Stimulated activated naive CD8-positive, alpha-beta T cell treated with anti-CD3 and anti-CD28 coated beads, Interleukin-15, Interleukin-2, amounts not matched to agents 100 U/mL and 50 U/mL, for 24 hours (primary cell): ENCODE data around the gene CEBPB.
"Not testable (repeated sequence)": the region's sequence is repeated elsewhere in the genome, so short reads cannot be mapped to it uniquely, and the experiment has no call there.

Experiments
- ATAC-seq: fragments of 150-1000 bp; cut with Tn5 transposase; one replicate; pipeline ENCODE4 v1.10.0; 2021
- DNase-seq: peaks from one replicate; pipeline ENCODE4 v3.0.0; 2021

The CEBPB gene

DNA sequence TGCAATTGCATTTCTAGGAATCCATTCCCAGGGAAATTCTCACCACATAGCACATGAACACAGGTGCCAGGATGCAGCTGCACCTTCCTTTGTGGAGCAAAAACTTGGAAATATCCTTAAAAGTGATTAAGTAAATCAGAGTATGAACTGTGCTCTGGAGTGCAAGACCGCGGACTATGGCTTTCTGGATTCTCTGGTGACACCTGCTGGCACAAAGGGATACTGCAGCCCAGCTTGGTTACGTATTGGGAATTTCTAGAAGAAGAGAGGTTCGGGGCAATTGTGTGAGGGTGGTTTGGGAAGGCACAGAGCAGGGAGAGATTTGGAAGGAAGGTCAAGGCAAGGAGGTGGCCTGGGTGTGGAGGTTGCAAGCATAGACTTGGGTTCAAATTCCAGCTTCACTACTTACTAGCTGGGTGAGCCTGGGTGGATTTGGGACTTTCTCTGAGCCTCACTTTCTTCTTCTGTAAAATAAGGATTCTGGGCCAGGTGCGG is 21.3 kb upstream of the CEBPB start:
- peak; percentile 84 for DNase-seq
- ATAC-seq = peak; percentile 41

DNA sequence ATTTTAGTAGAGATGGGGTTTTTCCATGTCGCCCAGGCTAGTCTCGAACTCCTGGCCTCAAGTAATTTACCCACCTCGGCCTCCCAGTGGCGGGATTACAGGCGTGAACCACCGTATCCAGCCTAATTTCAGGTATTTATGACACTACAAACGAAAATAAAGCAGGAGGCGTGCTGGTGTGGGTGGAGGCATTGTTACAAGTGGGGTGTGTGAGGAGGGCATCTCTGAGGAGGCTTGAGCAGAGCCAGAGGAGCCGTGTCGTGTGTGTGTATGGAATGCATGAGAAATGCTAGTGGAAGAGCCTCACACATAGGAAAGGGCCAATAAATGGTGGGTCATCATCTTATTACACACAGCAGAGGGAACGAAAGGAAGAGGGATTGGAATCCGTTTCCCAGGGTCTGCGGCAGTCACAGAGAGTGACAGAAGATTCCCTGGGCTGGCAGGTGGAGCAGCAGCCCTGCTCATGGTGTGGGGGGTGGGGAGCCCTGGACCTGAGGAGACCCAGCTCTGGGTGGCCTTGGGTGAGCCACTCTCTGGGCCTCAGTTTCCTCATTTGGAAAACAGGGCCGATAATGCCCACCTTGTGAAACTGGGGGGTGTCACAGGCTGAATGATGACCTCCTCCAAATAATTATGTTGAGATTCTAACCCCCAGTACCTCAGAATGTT is 19.9 kb upstream of the CEBPB start:
- DNase-seq (no peak), ATAC-seq (no peak)

DNA sequence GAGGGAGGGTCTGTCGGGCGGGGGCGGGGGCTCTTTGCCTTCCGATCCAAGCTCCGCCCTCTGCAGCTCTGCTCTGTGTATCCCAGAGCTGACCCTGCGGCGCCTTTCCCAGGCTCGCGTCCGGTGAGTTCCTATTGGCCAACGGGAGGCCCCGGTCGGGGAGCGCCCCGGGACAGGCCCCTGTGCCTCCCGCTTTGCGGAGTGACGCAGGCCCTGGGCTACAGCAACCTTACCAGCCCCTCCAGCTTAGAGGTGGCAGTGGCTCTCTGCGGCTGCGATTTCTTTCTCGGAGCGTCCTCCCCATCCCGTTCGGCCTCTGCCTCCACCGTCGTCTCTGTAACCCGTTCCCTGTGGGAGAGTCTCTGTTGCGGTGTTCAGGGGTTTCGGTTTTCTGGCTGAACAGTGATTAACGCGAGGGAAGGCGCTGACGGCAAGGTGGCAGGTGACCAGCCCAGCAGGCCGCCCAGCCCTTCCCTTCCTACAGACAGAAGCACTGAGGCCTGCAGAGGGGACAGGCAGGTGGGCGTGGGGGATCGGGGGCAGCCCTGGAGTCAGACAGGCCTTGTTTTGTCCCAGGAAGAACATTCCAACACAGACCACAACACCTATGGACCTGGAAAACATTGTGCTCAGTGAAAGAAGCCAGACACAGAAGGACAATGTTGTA is 18.1 kb upstream of the CEBPB start:
- ATAC-seq (peak; percentile 53), DNase-seq (no peak)

DNA sequence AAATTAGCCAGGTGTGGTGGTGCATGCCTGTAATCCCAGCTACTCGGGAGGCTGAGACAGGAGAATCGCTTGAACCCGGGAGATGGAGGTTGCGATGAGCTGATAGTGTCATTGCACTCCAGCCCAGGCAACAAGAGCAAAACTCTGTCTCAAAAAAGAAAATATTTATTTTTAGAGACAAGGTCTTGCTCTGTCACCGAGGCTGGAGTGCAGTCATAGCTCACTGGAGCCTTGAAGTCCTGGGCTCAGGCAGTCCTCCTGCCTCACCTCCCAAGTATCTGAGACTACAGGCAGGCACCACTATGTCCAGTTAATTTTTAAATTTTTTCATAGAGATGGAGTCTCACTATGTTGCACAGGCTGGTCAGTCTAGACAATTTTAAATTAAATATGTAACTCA is 16.2 kb upstream of the CEBPB start:
- DNase-seq (no peak), ATAC-seq (no peak)

GRCh38 chr20:50175938-50176933 is 14.4 kb upstream of the CEBPB start:
- ATAC-seq (no peak), DNase-seq (no peak)

GRCh38 chr20:50178672-50179071 is 12.0 kb upstream of the CEBPB start:
- not testable (repeated sequence) for DNase-seq, ATAC-seq

DNA sequence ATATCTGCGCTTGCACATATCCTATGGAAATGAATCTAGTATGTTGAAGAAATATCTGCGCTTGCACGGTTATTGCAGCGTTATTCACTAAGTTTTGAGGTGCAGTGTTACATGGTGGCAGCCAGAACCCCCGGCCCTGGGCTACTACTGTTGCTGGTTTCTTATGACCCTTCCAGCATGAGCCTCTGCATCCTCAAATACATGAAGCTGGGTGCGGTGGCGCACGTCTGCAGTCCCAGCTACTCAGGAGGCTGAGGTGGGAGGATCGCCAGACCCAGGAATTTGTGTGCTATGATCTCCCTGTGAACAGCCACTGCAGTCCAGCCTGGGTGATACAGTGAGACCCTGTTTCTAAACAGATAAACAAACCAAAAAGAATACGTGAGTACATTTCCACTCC is 9.3 kb upstream of the CEBPB start:
- ATAC-seq (no peak), DNase-seq (no peak)

DNA sequence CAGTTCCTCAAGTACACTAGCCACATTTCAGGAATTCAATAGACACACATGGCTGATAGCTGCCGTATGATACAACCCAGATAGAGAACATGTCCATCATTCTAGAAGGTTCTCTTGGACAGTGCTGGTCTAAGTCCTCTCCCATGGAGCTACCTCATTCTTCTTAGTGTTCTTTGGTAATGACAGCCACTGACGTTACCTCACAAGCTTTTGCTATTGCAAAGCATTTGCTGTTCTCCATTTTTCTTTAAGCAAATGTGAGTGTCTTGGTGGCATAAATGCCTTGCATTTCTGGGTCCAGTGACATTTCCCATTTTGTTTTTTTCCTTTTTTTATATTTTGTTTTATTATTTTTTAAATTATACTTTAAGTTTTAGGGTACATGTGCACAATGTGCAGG is 8.3 kb upstream of the CEBPB start:
- ATAC-seq = no peak
- DNase-seq = no peak

- ATAC-seq (no peak), DNase-seq (no peak)
Observed at GRCh38 chr20:50185426-50185825, 5.2 kb upstream of the CEBPB start.

GRCh38 chr20:50186151-50186885 is 4.3 kb upstream of the CEBPB start:
- peak; percentile 95 for DNase-seq
- ATAC-seq = no peak

GRCh38 chr20:50186987-50187402 is 3.6 kb upstream of the CEBPB start:
- DNase-seq (no peak), ATAC-seq (no peak)

DNA sequence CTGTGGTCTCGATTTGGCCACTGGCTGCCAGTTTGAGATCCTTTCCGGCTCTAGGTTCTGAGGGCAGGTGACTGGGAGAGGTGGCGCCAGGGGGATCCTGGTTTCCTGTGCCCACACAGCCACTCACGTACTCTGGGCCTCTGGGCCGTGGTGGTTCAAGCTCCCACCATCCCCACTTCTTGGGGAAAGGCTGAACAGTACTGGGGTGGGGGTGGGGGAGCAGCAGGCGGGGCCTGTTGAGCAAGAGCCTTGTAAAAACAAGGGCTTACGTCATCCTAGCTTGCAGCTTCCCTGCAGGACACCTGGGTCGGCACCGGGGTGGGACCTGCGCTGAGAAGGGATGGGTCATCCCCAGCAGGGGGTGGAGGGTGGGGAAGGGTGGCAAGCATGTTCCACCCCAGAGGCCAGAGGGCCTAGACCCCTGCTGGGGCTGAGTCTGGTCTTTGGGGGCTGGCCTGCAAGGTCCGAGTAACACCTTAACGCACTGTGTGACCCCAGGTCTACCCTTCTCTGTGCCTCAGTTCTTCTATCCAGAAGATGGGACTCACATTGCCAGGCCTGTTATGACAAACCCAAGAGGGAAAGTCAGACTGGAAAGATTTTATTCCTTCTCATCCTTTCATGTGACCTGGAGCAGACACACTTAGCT is 3.1 kb upstream of the CEBPB start:
- ATAC-seq (no peak), DNase-seq (no peak)

- ATAC-seq = no peak
- DNase-seq = no peak
Observed at GRCh38 chr20:50188287-50188688, 2.3 kb upstream of the CEBPB start.

DNA sequence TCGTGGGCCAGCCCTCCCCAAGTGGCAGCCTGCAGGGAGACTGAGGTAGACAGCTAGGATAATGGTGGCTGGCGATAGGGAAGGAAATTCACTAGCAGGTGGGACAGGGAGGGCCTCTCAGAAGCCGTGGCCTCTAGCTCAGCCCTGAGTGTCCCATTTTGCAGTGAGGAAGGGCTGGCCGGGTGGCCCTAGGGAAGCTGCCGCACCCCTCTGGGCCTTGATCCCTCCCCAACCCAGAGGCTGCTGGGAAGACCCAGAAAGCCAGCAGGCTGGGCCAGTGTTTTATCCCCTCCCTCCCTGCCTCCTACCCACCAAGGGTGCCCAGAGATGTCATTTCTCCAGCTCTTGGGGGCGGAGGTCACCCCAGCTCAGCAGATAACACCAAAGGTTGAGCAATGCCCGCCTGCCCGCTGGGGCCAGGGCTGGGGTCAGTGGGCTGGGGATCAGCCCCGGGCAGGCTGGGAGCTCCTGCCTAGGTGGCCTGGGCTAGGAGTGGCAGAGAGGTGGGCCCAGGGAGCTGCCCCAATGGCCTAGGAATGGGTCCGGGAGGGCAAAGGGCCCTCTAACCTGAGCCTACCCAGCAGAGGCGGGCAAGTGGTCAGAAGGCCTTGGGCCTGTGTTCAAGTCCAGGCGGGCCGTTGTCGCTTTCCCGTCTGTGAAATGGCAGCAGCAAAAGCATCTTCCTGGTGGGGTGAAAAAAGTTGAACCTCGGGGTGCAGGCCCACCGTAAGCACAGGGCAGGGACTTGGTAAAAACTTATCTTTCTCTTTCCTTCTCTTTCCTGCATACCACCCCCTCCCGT is 1.6 kb upstream of the CEBPB start:
- DNase-seq (no peak), ATAC-seq (no peak)

DNA sequence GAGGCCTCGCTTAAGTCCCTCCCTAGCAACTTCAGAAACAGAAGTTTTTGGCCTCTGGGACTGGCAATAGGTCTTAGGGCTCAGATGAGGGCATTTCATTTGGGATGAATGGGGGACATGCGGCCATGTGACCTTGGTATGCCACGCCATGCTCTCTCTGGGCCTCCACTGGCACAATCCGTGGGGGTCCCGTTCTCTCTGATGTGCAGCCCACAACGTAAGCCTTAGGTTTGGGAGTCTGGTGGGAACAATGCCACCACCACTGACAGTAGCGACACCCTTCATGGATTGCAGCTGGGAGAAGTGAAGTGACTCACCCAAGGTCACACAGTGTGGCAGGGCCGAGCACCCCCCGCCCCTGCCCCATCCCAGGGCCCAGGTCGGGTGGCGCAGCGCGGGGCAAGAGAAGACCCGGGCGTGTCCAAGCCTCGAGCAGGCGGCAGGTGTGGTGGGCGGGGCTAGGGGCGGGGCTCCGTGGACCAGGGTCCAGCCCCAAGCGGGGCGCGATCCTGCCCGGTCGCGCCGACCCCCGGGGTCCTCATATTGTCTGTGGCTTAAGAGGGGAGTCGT is 864 bp upstream of the CEBPB start:
- DNase-seq = peak; percentile 51

DNA sequence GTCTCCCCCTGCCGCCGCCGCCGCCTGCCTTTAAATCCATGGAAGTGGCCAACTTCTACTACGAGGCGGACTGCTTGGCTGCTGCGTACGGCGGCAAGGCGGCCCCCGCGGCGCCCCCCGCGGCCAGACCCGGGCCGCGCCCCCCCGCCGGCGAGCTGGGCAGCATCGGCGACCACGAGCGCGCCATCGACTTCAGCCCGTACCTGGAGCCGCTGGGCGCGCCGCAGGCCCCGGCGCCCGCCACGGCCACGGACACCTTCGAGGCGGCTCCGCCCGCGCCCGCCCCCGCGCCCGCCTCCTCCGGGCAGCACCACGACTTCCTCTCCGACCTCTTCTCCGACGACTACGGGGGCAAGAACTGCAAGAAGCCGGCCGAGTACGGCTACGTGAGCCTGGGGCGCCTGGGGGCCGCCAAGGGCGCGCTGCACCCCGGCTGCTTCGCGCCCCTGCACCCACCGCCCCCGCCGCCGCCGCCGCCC is 474 bp downstream of the CEBPB start:
- peak; percentile 68 for DNase-seq
- ATAC-seq = peak; percentile 5

More for the DNA sequence above, 864 bp upstream of the CEBPB start:
- ATAC-seq = no peak

DNA sequence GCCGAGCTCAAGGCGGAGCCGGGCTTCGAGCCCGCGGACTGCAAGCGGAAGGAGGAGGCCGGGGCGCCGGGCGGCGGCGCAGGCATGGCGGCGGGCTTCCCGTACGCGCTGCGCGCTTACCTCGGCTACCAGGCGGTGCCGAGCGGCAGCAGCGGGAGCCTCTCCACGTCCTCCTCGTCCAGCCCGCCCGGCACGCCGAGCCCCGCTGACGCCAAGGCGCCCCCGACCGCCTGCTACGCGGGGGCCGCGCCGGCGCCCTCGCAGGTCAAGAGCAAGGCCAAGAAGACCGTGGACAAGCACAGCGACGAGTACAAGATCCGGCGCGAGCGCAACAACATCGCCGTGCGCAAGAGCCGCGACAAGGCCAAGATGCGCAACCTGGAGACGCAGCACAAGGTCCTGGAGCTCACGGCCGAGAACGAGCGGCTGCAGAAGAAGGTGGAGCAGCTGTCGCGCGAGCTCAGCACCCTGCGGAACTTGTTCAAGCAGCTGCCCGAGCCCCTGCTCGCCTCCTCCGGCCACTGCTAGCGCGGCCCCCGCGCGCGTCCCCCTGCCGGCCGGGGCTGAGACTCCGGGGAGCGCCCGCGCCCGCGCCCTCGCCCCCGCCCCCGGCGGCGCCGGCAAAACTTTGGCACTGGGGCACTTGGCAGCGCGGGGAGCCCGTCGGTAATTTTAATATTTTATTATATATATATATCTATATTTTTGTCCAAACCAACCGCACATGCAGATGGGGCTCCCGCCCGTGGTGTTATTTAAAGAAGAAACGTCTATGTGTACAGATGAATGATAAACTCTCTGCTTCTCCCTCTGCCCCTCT is 1.1 kb downstream of the CEBPB start:
- DNase-seq (peak; percentile 69), ATAC-seq (peak; percentile 15)

DNA sequence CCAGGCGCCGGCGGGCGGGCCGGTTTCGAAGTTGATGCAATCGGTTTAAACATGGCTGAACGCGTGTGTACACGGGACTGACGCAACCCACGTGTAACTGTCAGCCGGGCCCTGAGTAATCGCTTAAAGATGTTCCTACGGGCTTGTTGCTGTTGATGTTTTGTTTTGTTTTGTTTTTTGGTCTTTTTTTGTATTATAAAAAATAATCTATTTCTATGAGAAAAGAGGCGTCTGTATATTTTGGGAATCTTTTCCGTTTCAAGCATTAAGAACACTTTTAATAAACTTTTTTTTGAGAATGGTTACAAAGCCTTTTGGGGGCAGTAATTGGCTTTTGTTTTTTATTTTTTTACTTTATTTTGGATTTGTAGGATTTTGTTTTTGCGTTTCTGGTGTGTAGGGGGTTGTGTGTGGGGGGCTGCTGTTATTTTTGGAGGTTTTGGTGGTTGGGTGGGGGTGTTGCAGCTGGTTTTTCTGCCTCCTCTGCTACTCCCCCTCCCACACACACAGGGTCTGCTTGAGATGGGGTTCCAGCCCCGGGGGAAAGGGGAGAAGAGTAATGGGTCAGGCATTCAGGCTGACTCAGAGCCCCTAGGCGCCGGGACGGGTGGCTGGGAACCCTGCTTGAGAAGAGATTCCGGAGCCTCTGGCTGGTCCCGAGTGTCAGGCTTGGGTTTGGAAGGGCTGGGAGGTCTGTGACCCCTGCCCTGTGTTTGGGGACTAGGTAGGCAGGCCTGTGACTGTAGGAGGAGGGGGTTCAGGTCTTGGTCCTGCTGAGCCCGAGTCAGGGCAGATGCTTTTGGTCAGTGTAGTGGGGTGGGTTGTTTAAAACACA is 2.0 kb downstream of the CEBPB start:
- DNase-seq (peak; percentile 85), ATAC-seq (peak; percentile 38)
